GM23338 (cell line): Measurements from ENCODE around the gene SLC17A8. TPM values are rescaled to one million over a fixed set of nuclear protein-coding genes. Genes with fewer than 3 reads are reported as not detected.

Source experiments
- ATAC-seq: fragments of 200-7000 bp; cut with Tn5 transposase; 3 replicates; pipeline ENCODE4 v1.9.1; 2020
- DNase-seq: peaks from one replicate; pipeline ENCODE4 v3.0.0-alpha.2; 2015; ENCODE audit warnings: low spot score
- H2AFZ ChIP-seq: fragments of 200-600 bp; sonication (generic); 2 replicates; pipeline ENCODE4 v1.8.0; 2016; ENCODE audit warnings: antibody characterized with exemption, mild to moderate bottlenecking, moderate library complexity
- H3F3A ChIP-seq: fragments of 200-600 bp; sonication (generic); replicated peaks from 2 replicates; pipeline ENCODE4 v1.8.0; 2017; ENCODE audit warnings: antibody characterized with exemption, mixed run types, low read depth
- H3K27ac ChIP-seq: fragments of 200-600 bp; sonication (generic); 2 replicates; pipeline ENCODE4 v1.6.1; 2016; ENCODE audit warnings: low read depth
- H3K27me3 ChIP-seq: fragments of 200-600 bp; sonication (generic); 2 replicates; pipeline ENCODE4 v1.8.0; 2016; ENCODE audit warnings: mild to moderate bottlenecking, mixed run types, moderate library complexity; ENCODE audit not compliant: insufficient read depth
- H3K36me3 ChIP-seq: fragments of 200-600 bp; sonication (generic); 2 replicates; pipeline ENCODE4 v1.8.0; 2016; ENCODE audit warnings: mild to moderate bottlenecking; ENCODE audit not compliant: insufficient read depth
- H3K4me1 ChIP-seq: fragments of 200-600 bp; sonication (generic); 2 replicates; pipeline ENCODE4 v1.8.0; 2016; ENCODE audit warnings: mild to moderate bottlenecking, moderate library complexity; ENCODE audit not compliant: insufficient read depth
- H3K4me2 ChIP-seq: fragments of 200-600 bp; sonication (generic); 2 replicates; pipeline ENCODE4 v1.7.1; 2017; ENCODE audit warnings: mixed run types
- H3K4me3 ChIP-seq: fragments of 200-600 bp; sonication (generic); 2 replicates; pipeline ENCODE4 v1.6.1; 2016; ENCODE audit warnings: mixed run types
- H3K79me2 ChIP-seq: fragments of 200-600 bp; sonication (generic); replicated peaks from 2 replicates; pipeline ENCODE4 v1.8.0; 2017; ENCODE audit warnings: mild to moderate bottlenecking; ENCODE audit not compliant: insufficient read depth
- H3K9me2 ChIP-seq: fragments of 200-600 bp; sonication (generic); 2 replicates; pipeline ENCODE4 v1.8.0; 2017; ENCODE audit not compliant: insufficient read depth
- H4K20me1 ChIP-seq: fragments of 200-600 bp; sonication (generic); replicated peaks from 2 replicates; pipeline ENCODE4 v1.8.0; 2017; ENCODE audit warnings: mild to moderate bottlenecking; ENCODE audit not compliant: insufficient read depth
- H3K27ac Mint-ChIP-seq: 2 replicates; pipeline ENCODE4 v1.8.0; 2020; ENCODE audit warnings: inconsistent platforms, mild to moderate bottlenecking, moderate library complexity, mixed read lengths
- H3K27me3 Mint-ChIP-seq: 3 replicates; pipeline ENCODE4 v1.8.0; 2022; ENCODE audit warnings: low read depth, mild to moderate bottlenecking, moderate library complexity, mixed read lengths, inconsistent platforms; ENCODE audit not compliant: insufficient read depth, poor library complexity
- H3K36me3 Mint-ChIP-seq: 3 replicates; pipeline ENCODE4 v1.8.0; 2021; ENCODE audit warnings: low read depth, mild to moderate bottlenecking, inconsistent platforms, moderate library complexity, mixed read lengths
- H3K4me1 Mint-ChIP-seq: 3 replicates; pipeline ENCODE4 v1.8.0; 2020; ENCODE audit warnings: mild to moderate bottlenecking, inconsistent platforms, mixed read lengths
- H3K4me3 Mint-ChIP-seq: 3 replicates; pipeline ENCODE4 v1.8.0; 2021; ENCODE audit warnings: moderate library complexity, mild to moderate bottlenecking, inconsistent platforms, mixed read lengths
- H3K9me3 Mint-ChIP-seq: 3 replicates; pipeline ENCODE4 v1.8.0; 2020; ENCODE audit warnings: moderate library complexity, mild to moderate bottlenecking, inconsistent platforms, mixed read lengths
- CREB1 ChIP-seq: fragments of 250-450 bp; sonication (Bioruptor Pico); IDR thresholded peaks from 2 replicates; pipeline ENCODE4 v1.5.0; 2020; ENCODE audit warnings: low read depth, mild to moderate bottlenecking, moderate library complexity
- EZH2 ChIP-seq: fragments of 200-600 bp; sonication (generic); IDR thresholded peaks from one replicate; pipeline ENCODE4 v1.8.0; 2017; ENCODE audit warnings: antibody characterized with exemption, mild to moderate bottlenecking, low read depth; ENCODE audit not compliant: unreplicated experiment
- EZH2phosphoT487 ChIP-seq: fragments of 200-600 bp; sonication (generic); IDR thresholded peaks from one replicate; pipeline ENCODE4 v1.8.1; 2018; ENCODE audit warnings: antibody characterized with exemption; ENCODE audit not compliant: unreplicated experiment
- JUNB ChIP-seq: IDR thresholded peaks from one replicate; pipeline ENCODE4 v1.6.1; 2016; ENCODE audit warnings: antibody characterized with exemption; ENCODE audit not compliant: unreplicated experiment
- NANOG ChIP-seq: IDR thresholded peaks from 2 replicates; pipeline ENCODE4 v1.6.1; 2016; ENCODE audit warnings: antibody characterized with exemption, borderline replicate concordance
- POLR2AphosphoS5 ChIP-seq: IDR thresholded peaks from 2 replicates; pipeline ENCODE4 v1.6.1; 2016; ENCODE audit warnings: antibody characterized with exemption, low read depth
- STAT1 ChIP-seq: IDR thresholded peaks from one replicate; pipeline ENCODE4 v1.6.1; 2016; ENCODE audit warnings: antibody characterized with exemption; ENCODE audit not compliant: unreplicated experiment
- ZNF114 ChIP-seq: fragments of 250-450 bp; sonication (Bioruptor Pico); IDR thresholded peaks from 2 replicates; pipeline ENCODE4 v1.5.0; 2020; ENCODE audit warnings: mild to moderate bottlenecking, moderate library complexity
- ZNF331 ChIP-seq: fragments of 250-450 bp; sonication (Bioruptor Pico); IDR thresholded peaks from 2 replicates; pipeline ENCODE4 v1.5.0; 2020; ENCODE audit warnings: low read depth, mild to moderate bottlenecking, moderate library complexity
- polyA plus RNA-seq: library from polyadenylated mRNA; unstranded; fragments of >200 nt; fragmentation: Nextera tagmentation; extraction: Ambion mirVana; gene quantifications from 2 replicates; pipeline ENCODE4 v1.2.1, GENCODE V29; 2016
- total RNA-seq: library from RNA; depleted of rRNA; stranded (reverse); fragments of >200 nt; shearing (Covaris generic); gene quantifications from 2 replicates; pipeline ENCODE4 v1.2.3, GENCODE V29; 2014
- TF ChIP-seq, protein P1 (sequence below): IDR thresholded peaks from 2 replicates; pipeline ENCODE4 v1.6.1; 2016; ENCODE audit warnings: antibody characterized with exemption
- TF ChIP-seq, protein P2 (sequence below): IDR thresholded peaks from one replicate; pipeline ENCODE4 v1.6.1; 2018; ENCODE audit warnings: antibody characterized with exemption; ENCODE audit not compliant: unreplicated experiment
- TF ChIP-seq, protein P3 (sequence below), 2 experiments: fragments of 200-600 bp in 1 of 2; sonication (generic) in 1 of 2; conservative IDR thresholded peaks; 2 replicates each; pipeline versions ENCODE4 v1.5.1 to v1.6.1; 2016 to 2017; ENCODE audit warnings: antibody characterized with exemption in 2 of 2, low read depth in 2 of 2, mild to moderate bottlenecking in 2 of 2, moderate library complexity in 1 of 2

Gene SLC17A8
- total and polyA plus RNA-seq, 2 experiments from 2014 or later, result 0.05 to 0.24 TPM

DNA sequence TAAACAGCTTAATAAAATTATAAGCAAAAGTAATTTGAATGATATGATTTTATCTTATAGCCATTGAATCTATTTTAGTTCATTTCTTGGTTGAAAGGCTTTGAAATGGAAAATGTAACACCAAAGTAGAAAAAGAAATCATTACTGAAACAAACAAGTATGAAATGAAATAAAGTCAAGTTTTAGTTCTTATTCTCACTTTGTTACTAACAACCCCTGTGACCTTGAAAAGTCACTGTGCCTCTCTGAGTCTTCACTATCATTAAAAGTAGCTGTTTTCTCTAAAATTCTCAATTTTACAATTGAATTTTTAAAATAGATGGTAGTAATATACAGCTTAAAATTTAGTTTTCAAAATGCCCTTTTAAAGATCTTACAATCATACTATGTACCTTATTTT is 32.4 kb upstream of the SLC17A8 start:
- H3K36me3 ChIP-seq, result no peaks in the 10 kb centered on the region; the same call in 1 of the 2 replicates
- no peak overlapping the region for H3K4me3 Mint-ChIP-seq

DNA sequence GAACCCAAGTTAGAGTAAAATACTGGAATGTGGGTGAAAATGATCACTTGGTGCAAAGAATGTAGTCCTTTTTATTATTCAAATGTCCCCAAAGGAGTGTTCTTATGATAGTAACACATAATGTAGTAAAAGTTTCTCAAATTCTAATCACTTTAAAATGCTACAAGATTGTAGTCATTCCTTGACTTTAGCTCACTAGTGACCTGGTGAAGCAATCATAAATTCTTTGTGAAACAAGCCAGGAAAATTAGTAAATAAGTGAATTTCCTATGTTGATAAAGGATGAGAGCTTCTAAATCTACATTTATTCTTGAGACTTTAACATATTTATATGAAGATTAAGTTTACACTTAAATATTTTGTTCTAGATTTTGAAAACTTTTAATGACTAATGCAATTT is 30.7 kb upstream of the SLC17A8 start:
- Mint-ChIP-seq H3K27me3 (no peaks in the 10 kb centered on the region), H3K4me1 (peaks cover 3% of the 10 kb centered on the region; the same call in 2 of the 3 replicates), H3K9me3 (no peaks in the 10 kb centered on the region), H3K27ac (peak overlapping the region; percentile 44; the same call in 1 of the 2 replicates), H3K4me3 (no peak overlapping the region), H3K36me3 (peaks cover 11% of the 10 kb centered on the region)
- no peak for DNase-seq
- Histone ChIP-seq H3K9me2 (no peaks in the 10 kb centered on the region), H3K4me1 (peaks cover 10% of the 10 kb centered on the region), H4K20me1 (no peaks in the 10 kb centered on the region), H3K4me2 (0 out of 2 replicates have a peak overlapping the region, but pooled peaks have one; percentile 0), H3K27me3 (no peaks in the 10 kb centered on the region), H3K4me3 (no peak overlapping the region), H3K27ac (no peak overlapping the region), H3F3A (no peaks in the 10 kb centered on the region), H2AFZ (no peak overlapping the region), H3K36me3 (no peaks in the 10 kb centered on the region; the same call in 1 of the 2 replicates), H3K79me2 (no peaks in the 10 kb centered on the region)
- ATAC-seq, result no peak
- TF ChIP-seq EZH2phosphoT487 (no peak), ZNF331 (CRISPR knock-in tag) (no peak), STAT1 (no peak), POLR2AphosphoS5 (no peak), NANOG (no peak), JUNB (no peak), EZH2 (no peak), CREB1 (CRISPR knock-in tag) (no peak), ZNF114 (CRISPR knock-in tag) (no peak)
- TF ChIP-seq, protein P1, sequence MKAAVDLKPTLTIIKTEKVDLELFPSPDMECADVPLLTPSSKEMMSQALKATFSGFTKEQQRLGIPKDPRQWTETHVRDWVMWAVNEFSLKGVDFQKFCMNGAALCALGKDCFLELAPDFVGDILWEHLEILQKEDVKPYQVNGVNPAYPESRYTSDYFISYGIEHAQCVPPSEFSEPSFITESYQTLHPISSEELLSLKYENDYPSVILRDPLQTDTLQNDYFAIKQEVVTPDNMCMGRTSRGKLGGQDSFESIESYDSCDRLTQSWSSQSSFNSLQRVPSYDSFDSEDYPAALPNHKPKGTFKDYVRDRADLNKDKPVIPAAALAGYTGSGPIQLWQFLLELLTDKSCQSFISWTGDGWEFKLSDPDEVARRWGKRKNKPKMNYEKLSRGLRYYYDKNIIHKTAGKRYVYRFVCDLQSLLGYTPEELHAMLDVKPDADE, result no peak
- TF ChIP-seq, protein P2, sequence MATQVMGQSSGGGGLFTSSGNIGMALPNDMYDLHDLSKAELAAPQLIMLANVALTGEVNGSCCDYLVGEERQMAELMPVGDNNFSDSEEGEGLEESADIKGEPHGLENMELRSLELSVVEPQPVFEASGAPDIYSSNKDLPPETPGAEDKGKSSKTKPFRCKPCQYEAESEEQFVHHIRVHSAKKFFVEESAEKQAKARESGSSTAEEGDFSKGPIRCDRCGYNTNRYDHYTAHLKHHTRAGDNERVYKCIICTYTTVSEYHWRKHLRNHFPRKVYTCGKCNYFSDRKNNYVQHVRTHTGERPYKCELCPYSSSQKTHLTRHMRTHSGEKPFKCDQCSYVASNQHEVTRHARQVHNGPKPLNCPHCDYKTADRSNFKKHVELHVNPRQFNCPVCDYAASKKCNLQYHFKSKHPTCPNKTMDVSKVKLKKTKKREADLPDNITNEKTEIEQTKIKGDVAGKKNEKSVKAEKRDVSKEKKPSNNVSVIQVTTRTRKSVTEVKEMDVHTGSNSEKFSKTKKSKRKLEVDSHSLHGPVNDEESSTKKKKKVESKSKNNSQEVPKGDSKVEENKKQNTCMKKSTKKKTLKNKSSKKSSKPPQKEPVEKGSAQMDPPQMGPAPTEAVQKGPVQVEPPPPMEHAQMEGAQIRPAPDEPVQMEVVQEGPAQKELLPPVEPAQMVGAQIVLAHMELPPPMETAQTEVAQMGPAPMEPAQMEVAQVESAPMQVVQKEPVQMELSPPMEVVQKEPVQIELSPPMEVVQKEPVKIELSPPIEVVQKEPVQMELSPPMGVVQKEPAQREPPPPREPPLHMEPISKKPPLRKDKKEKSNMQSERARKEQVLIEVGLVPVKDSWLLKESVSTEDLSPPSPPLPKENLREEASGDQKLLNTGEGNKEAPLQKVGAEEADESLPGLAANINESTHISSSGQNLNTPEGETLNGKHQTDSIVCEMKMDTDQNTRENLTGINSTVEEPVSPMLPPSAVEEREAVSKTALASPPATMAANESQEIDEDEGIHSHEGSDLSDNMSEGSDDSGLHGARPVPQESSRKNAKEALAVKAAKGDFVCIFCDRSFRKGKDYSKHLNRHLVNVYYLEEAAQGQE, result no peak
- TF ChIP-seq, protein P3, sequence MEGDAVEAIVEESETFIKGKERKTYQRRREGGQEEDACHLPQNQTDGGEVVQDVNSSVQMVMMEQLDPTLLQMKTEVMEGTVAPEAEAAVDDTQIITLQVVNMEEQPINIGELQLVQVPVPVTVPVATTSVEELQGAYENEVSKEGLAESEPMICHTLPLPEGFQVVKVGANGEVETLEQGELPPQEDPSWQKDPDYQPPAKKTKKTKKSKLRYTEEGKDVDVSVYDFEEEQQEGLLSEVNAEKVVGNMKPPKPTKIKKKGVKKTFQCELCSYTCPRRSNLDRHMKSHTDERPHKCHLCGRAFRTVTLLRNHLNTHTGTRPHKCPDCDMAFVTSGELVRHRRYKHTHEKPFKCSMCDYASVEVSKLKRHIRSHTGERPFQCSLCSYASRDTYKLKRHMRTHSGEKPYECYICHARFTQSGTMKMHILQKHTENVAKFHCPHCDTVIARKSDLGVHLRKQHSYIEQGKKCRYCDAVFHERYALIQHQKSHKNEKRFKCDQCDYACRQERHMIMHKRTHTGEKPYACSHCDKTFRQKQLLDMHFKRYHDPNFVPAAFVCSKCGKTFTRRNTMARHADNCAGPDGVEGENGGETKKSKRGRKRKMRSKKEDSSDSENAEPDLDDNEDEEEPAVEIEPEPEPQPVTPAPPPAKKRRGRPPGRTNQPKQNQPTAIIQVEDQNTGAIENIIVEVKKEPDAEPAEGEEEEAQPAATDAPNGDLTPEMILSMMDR (conservative IDR thresholded peaks at IDR 0.05; ENCODE audit: low read depth in 2 of 2), result no peak

More for the DNA sequence above, 32.4 kb upstream of the SLC17A8 start:
- Mint-ChIP-seq H3K27me3 (no peaks in the 10 kb centered on the region), H3K9me3 (no peaks in the 10 kb centered on the region), H3K36me3 (peaks cover 21% of the 10 kb centered on the region), H3K4me1 (peaks cover 3% of the 10 kb centered on the region; the same call in 2 of the 3 replicates), H3K27ac (no peak overlapping the region; the same call in 1 of the 2 replicates)
- Histone ChIP-seq H3K9me2 (no peaks in the 10 kb centered on the region), H2AFZ (no peak overlapping the region), H3K4me3 (no peak overlapping the region), H3K27ac (no peak overlapping the region), H3F3A (no peaks in the 10 kb centered on the region), H3K79me2 (no peaks in the 10 kb centered on the region), H3K4me1 (peaks cover 10% of the 10 kb centered on the region), H3K27me3 (no peaks in the 10 kb centered on the region), H4K20me1 (no peaks in the 10 kb centered on the region), H3K4me2 (no peak overlapping the region)
- no peak for ATAC-seq
- TF ChIP-seq NANOG, result no peak
- no peak for TF ChIP-seq POLR2AphosphoS5
- no peak for TF ChIP-seq ZNF114 (CRISPR knock-in tag)
- TF ChIP-seq ZNF331 (CRISPR knock-in tag), result no peak
- TF ChIP-seq, protein P2, result no peak
- no peak for TF ChIP-seq EZH2
- DNase-seq, result no peak
